Epithelial cell of proximal tubule (primary cell): Measurements from ENCODE around the gene LAMB4. TPM values are rescaled to one million over a fixed set of nuclear protein-coding genes. Genes with fewer than 3 reads are reported as not detected.

Experiments
- DNase-seq: peaks from one replicate; pipeline ENCODE4 v3.0.0-alpha.2; 2011; ENCODE audit warnings: low read depth
- H3K4me3 ChIP-seq: 2 replicates; pipeline ENCODE4 v1.5.1; 2011; ENCODE audit warnings: low read depth, mild to moderate bottlenecking, low read length
- CTCF ChIP-seq: conservative IDR thresholded peaks from 2 replicates; pipeline ENCODE4 v1.5.1; 2012; ENCODE audit warnings: low read depth, mild to moderate bottlenecking, low read length
- total RNA-seq: library from RNA; depleted of rRNA; stranded (reverse); fragments of >200 nt; gene quantifications from 2 replicates; pipeline ENCODE4 v1.2.3, GENCODE V29; 2015

Gene LAMB4
- total RNA-seq, 1 donor from 2014 or later: 0.46 TPM

- TF ChIP-seq CTCF: no peak
- H3K4me3 ChIP-seq: no peak overlapping the region
- DNase-seq: no peak
These were observed 153.5 kb downstream of the LAMB4 start for GRCh38 chr7:107976620-107977019.

GRCh38 chr7:107975394-107976013, 154.7 kb downstream of the LAMB4 start:
- no peak for DNase-seq
- TF ChIP-seq CTCF: no peak
- H3K4me3 ChIP-seq: no peak overlapping the region

- TF ChIP-seq CTCF: no peak
- no peak overlapping the region for H3K4me3 ChIP-seq
- DNase-seq: no peak
These were observed 156.3 kb downstream of the LAMB4 start for GRCh38 chr7:107973861-107974260.

Other genes starting within 250 kb of the LAMB4 start
- gene DLD, start 239.2 kb downstream of the LAMB4 start, total RNA-seq: 54.4 and 59.3 TPM in 2 replicates
- gene LAMB1, start 127.2 kb downstream of the LAMB4 start, total RNA-seq: 170 and 220 TPM in 2 replicates